HEK293 (cell line): ENCODE data around the gene MAML3.

Experiments used
- CTCF ChIA-PET: fragments of 350-600 bp; formaldehyde crosslinking; extraction: SDS; loops from one replicate; lab custom pipeline; 2021; ENCODE audit warnings: antibody characterized with exemption; lab: Yijun Ruan, JAX
- POLR2A ChIA-PET: fragments of 300-600 bp; formaldehyde crosslinking; extraction: SDS; loops from one replicate; lab custom pipeline; 2020; ENCODE audit warnings: antibody characterized with exemption, inconsistent platforms; lab: Yijun Ruan, JAX
- H3K27ac ChIP-seq: fragments of 200-500 bp; sonication (Bioruptor generic); 2 replicates; pipeline ENCODE4 v1.5.1; 2014; ENCODE audit warnings: low read depth, low read length, control low read depth, inconsistent platforms; ENCODE audit errors: extremely low read depth
- H3K36me3 ChIP-seq, 2 experiments: fragments of 200-500 bp in 1 of 2; sonication (Bioruptor generic) in 1 of 2; 1 replicate in 1 of 2; 2 replicates in 1 of 2; pipeline ENCODE4 v1.5.1; 2014 to 2017; ENCODE audit warnings: inconsistent platforms in 2 of 2, low read length in 2 of 2; ENCODE audit not compliant: control insufficient read depth in 2 of 2, insufficient read depth in 1 of 2
- H3K4me1 ChIP-seq: fragments of 200-500 bp; sonication (Bioruptor generic); 2 replicates; pipeline ENCODE4 v1.5.1; 2014; ENCODE audit warnings: mild to moderate bottlenecking, low read length, inconsistent platforms; ENCODE audit not compliant: control insufficient read depth, insufficient read depth
- H3K4me3 ChIP-seq: 2 replicates; pipeline ENCODE4 v1.5.1; 2011; ENCODE audit warnings: low read depth, mild to moderate bottlenecking, control low read depth, low read length, moderate library complexity
- H3K9me3 ChIP-seq: fragments of 200-500 bp; sonication (Bioruptor generic); 2 replicates; pipeline ENCODE4 v1.5.1; 2014; ENCODE audit warnings: low read depth, low read length, inconsistent platforms; ENCODE audit not compliant: control insufficient read depth, insufficient read depth
- FEZF1 ChIP-seq: fragments of 450-650 bp; formaldehyde crosslinking; IDR thresholded peaks from 2 replicates; pipeline ENCODE4 v1.5.1; 2016; ENCODE audit warnings: missing biosample characterization, missing genetic modification characterization
- GLIS1 ChIP-seq: fragments of 450-650 bp; formaldehyde crosslinking; IDR thresholded peaks from 2 replicates; pipeline ENCODE4 v1.5.1; 2016; ENCODE audit warnings: missing biosample characterization, missing genetic modification characterization
- HOXD13 ChIP-seq: sonication (generic); formaldehyde crosslinking; IDR thresholded peaks from 2 replicates; pipeline ENCODE4 v1.8.0; 2022; ENCODE audit warnings: missing genetic modification reagents, borderline replicate concordance
- IKZF3 ChIP-seq: fragments of 450-650 bp; IDR thresholded peaks from 2 replicates; pipeline ENCODE4 v1.5.0; 2018; ENCODE audit warnings: missing biosample characterization, mild to moderate bottlenecking, missing genetic modification characterization, moderate library complexity
- TRIM28 ChIP-seq: IDR thresholded peaks from 2 replicates; pipeline ENCODE4 v1.6.1; 2011; ENCODE audit warnings: low read length, control low read depth, borderline replicate concordance
- YY2 ChIP-seq: fragments of 450-650 bp; formaldehyde crosslinking; IDR thresholded peaks from 2 replicates; pipeline ENCODE4 v1.5.1; 2016; ENCODE audit warnings: missing biosample characterization, missing genetic modification characterization
- ZBTB20 ChIP-seq: fragments of 450-650 bp; formaldehyde crosslinking; IDR thresholded peaks from 2 replicates; pipeline ENCODE4 v1.5.1; 2016; ENCODE audit warnings: missing biosample characterization, missing genetic modification characterization
- ZNF114 ChIP-seq: fragments of 450-650 bp; formaldehyde crosslinking; IDR thresholded peaks from 2 replicates; pipeline ENCODE4 v1.5.0; 2017; ENCODE audit warnings: missing biosample characterization, missing genetic modification characterization
- ZNF133 ChIP-seq: fragments of 450-650 bp; formaldehyde crosslinking; IDR thresholded peaks from 2 replicates; pipeline ENCODE4 v1.5.1; 2016; ENCODE audit warnings: missing biosample characterization, missing genetic modification characterization
- ZNF175 ChIP-seq: fragments of 450-650 bp; formaldehyde crosslinking; IDR thresholded peaks from 2 replicates; pipeline ENCODE4 v1.5.1; 2016; ENCODE audit warnings: missing biosample characterization, missing genetic modification characterization
- ZNF2 ChIP-seq: fragments of 450-650 bp; formaldehyde crosslinking; IDR thresholded peaks from 2 replicates; pipeline ENCODE4 v1.5.1; 2016; ENCODE audit warnings: missing biosample characterization, missing genetic modification characterization
- ZNF239 ChIP-seq: fragments of 450-650 bp; formaldehyde crosslinking; IDR thresholded peaks from 2 replicates; pipeline ENCODE4 v1.5.1; 2016; ENCODE audit warnings: missing biosample characterization, missing genetic modification characterization
- ZNF248 ChIP-seq: fragments of 450-650 bp; formaldehyde crosslinking; IDR thresholded peaks from 2 replicates; pipeline ENCODE4 v1.5.1; 2017; ENCODE audit warnings: missing biosample characterization, missing genetic modification characterization
- ZNF292 ChIP-seq: fragments of 450-650 bp; formaldehyde crosslinking; IDR thresholded peaks from 2 replicates; pipeline ENCODE4 v1.5.1; 2016; ENCODE audit warnings: low read depth, missing biosample characterization, missing genetic modification characterization, borderline replicate concordance
- ZNF341 ChIP-seq: fragments of 450-650 bp; formaldehyde crosslinking; IDR thresholded peaks from 2 replicates; pipeline ENCODE4; 2016; ENCODE audit warnings: low read depth, missing biosample characterization, missing genetic modification characterization
- ZNF514 ChIP-seq: fragments of 450-650 bp; formaldehyde crosslinking; IDR thresholded peaks from 2 replicates; pipeline ENCODE4 v1.5.1; 2016; ENCODE audit warnings: missing biosample characterization, missing genetic modification characterization
- ZNF555 ChIP-seq: fragments of 450-650 bp; formaldehyde crosslinking; conservative IDR thresholded peaks from 2 replicates; pipeline ENCODE4 v1.5.1; 2017; ENCODE audit warnings: missing biosample characterization, mild to moderate bottlenecking, missing genetic modification characterization, inconsistent platforms
- ZNF677 ChIP-seq: fragments of 450-650 bp; IDR thresholded peaks from 2 replicates; pipeline ENCODE4 v1.5.0; 2018; ENCODE audit warnings: missing biosample characterization, mild to moderate bottlenecking, missing genetic modification characterization, moderate library complexity
- ZNF76 ChIP-seq: fragments of 450-650 bp; formaldehyde crosslinking; IDR thresholded peaks from 2 replicates; pipeline ENCODE4; 2016; ENCODE audit warnings: low read depth, missing biosample characterization, missing genetic modification characterization, borderline replicate concordance
- ZNF791 ChIP-seq: fragments of 450-650 bp; formaldehyde crosslinking; IDR thresholded peaks from 2 replicates; pipeline ENCODE4 v1.5.1; 2016; ENCODE audit warnings: missing biosample characterization, missing genetic modification characterization
- ZSCAN30 ChIP-seq: fragments of 450-650 bp; IDR thresholded peaks from 2 replicates; pipeline ENCODE4 v1.5.1; 2018; ENCODE audit warnings: missing biosample characterization, mild to moderate bottlenecking, missing genetic modification characterization, moderate library complexity
- TF ChIP-seq, protein P1 (sequence below): fragments of 450-650 bp; formaldehyde crosslinking; IDR thresholded peaks from 2 replicates; pipeline ENCODE4 v1.5.1; 2016; ENCODE audit warnings: missing biosample characterization, missing genetic modification characterization
- TF ChIP-seq, protein P2 (sequence below): fragments of 450-650 bp; formaldehyde crosslinking; IDR thresholded peaks from 2 replicates; pipeline ENCODE4 v1.5.1; 2016; ENCODE audit warnings: missing biosample characterization, missing genetic modification characterization, borderline replicate concordance
- TF ChIP-seq, protein P3 (sequence below): fragments of 450-650 bp; formaldehyde crosslinking; IDR thresholded peaks from 2 replicates; pipeline ENCODE4 v1.5.1; 2016; ENCODE audit warnings: missing biosample characterization, missing genetic modification characterization
- TF ChIP-seq, protein P4 (sequence below): fragments of 450-650 bp; IDR thresholded peaks from 2 replicates; pipeline ENCODE4 v1.5.1; 2018; ENCODE audit warnings: missing biosample characterization, mild to moderate bottlenecking, missing genetic modification characterization

Gene MAML3

DNA sequence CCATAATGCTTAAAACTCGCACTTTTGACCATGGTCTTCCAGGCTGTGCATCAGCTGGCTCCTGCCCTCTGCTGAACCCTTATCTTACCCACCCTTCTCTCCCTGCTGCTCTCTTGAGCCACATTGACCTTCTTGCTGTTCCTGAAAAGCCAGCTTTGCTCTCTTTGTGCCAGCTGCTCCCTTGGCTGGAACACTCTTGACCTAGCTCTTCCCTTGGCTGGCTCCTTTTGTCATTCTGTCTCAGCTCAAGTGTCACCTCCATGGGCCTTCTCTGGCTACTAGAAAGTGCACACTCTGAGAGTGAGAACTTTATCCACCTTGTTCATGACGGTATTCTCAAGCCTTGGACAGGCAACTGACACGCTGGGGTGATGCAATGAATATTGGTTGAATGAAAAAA, 376.2 kb downstream of the MAML3 start (continued):
- TF ChIP-seq ZNF791, result no peak
- no peak for TF ChIP-seq IKZF3 (tag by site-specific recombination)
- no peak for TF ChIP-seq ZNF555

DNA sequence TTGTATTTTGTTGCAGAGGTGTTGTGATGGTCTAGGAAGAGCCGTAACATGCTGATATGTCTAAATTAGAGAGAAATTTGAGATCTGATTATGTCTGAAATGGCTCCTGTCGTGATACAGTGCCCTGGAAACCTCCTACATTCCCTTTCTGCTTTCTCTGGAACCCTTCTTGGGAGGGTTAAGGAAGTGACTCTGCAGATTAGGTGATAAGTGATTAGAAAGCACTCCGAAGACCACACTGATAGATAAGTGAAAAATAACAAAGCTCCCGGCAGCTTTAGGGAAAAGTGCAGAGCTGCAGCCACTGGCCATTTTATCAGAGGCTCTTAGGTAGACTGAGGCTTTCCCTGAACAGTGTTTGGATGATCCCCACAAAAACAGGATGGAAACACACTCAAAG, 377.7 kb downstream of the MAML3 start:
- CTCF ChIA-PET, result no interaction called here
- H3K27ac ChIP-seq, result no peak overlapping the region
- H3K4me1 ChIP-seq, result no peaks in the 10 kb centered on the region; the same call in 1 of the 2 replicates

DNA sequence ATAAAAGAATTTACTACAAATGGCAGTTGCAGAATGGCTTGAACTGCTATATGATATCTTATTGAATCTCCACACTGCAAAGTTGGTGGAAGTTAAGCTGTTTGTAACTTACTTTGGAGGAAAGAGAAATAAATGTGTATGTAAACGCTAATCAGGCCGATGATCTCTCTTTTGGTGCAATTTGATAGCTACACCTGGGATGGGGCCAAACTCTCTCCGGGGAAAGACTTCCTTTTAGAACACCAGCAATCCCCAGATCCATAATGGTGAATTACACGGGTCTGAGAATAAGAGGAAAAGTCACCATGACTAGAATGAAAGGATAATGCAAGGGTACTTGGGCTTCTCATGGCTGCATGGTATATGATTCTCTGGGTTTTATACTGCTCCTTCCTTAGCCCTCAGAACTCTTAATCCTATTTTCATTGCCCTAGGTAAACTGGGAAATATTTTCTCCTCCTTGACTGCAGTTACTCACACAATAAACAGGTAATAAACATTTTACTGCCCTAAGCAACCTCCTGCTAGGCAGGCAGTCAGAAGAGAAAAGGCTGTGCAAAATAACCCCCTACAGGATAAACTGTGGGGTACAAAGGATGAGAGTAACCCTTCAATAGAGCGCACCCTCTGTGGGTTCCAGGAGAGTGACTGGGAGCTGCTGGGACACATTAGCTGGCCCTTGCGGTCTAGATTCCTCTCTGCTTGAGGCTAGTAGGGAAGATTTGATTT, 379.1 kb downstream of the MAML3 start:
- H3K9me3 ChIP-seq, result no peaks in the 10 kb centered on the region
- POLR2A ChIA-PET, result no interaction called here
- CTCF ChIA-PET, result interaction anchor here (0.7 kb wide), 1 partner anchor 111 kb away, joined by 3 read pairs; no protein-coding TSS in a partner anchor
- H3K4me1 ChIP-seq, result no peaks in the 10 kb centered on the region; the same call in 1 of the 2 replicates
- no peak overlapping the region for H3K27ac ChIP-seq
- no peaks in the 10 kb centered on the region for H3K36me3 ChIP-seq
- H3K4me3 ChIP-seq, result no peak overlapping the region
- TF ChIP-seq ZNF514 (tag by site-specific recombination), result no peak
- TF ChIP-seq ZNF175 (tag by site-specific recombination), result no peak
- TF ChIP-seq, protein P1, sequence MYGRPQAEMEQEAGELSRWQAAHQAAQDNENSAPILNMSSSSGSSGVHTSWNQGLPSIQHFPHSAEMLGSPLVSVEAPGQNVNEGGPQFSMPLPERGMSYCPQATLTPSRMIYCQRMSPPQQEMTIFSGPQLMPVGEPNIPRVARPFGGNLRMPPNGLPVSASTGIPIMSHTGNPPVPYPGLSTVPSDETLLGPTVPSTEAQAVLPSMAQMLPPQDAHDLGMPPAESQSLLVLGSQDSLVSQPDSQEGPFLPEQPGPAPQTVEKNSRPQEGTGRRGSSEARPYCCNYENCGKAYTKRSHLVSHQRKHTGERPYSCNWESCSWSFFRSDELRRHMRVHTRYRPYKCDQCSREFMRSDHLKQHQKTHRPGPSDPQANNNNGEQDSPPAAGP (tag by site-specific recombination), result no peak
- no peak for TF ChIP-seq ZNF239
- TF ChIP-seq ZNF2 (tag by site-specific recombination), result no peak
- TF ChIP-seq YY2 (tag by site-specific recombination), result no peak
- no peak for TF ChIP-seq ZBTB20
- peak; percentile 37; the same call in 1 of the 2 replicates for TF ChIP-seq FEZF1 (tag by site-specific recombination)
- no peak for TF ChIP-seq TRIM28
- peak; percentile 57; the same call in 1 of the 2 replicates for TF ChIP-seq ZNF341
- peak; percentile 86 for TF ChIP-seq GLIS1 (tag by site-specific recombination)
- no peak for TF ChIP-seq ZNF114 (tag by site-specific recombination)
- no peak for TF ChIP-seq ZSCAN30 (tag by site-specific recombination)
- peak; percentile 23; the same call in 1 of the 2 replicates for TF ChIP-seq IKZF3 (tag by site-specific recombination)
- peak; percentile 46; the same call in 1 of the 2 replicates for TF ChIP-seq ZNF76

More for the DNA sequence above, 377.7 kb downstream of the MAML3 start:
- no peak overlapping the region for H3K4me3 ChIP-seq
- H3K9me3 ChIP-seq, result no peaks in the 10 kb centered on the region
- POLR2A ChIA-PET, result no interaction called here
- TF ChIP-seq ZNF292 (tag by site-specific recombination) (no peak), ZNF248 (tag by site-specific recombination) (no peak), HOXD13 (no peak), ZNF133 (tag by site-specific recombination) (no peak), IKZF3 (tag by site-specific recombination) (no peak), ZNF677 (tag by site-specific recombination) (no peak)
- TF ChIP-seq, protein P2, sequence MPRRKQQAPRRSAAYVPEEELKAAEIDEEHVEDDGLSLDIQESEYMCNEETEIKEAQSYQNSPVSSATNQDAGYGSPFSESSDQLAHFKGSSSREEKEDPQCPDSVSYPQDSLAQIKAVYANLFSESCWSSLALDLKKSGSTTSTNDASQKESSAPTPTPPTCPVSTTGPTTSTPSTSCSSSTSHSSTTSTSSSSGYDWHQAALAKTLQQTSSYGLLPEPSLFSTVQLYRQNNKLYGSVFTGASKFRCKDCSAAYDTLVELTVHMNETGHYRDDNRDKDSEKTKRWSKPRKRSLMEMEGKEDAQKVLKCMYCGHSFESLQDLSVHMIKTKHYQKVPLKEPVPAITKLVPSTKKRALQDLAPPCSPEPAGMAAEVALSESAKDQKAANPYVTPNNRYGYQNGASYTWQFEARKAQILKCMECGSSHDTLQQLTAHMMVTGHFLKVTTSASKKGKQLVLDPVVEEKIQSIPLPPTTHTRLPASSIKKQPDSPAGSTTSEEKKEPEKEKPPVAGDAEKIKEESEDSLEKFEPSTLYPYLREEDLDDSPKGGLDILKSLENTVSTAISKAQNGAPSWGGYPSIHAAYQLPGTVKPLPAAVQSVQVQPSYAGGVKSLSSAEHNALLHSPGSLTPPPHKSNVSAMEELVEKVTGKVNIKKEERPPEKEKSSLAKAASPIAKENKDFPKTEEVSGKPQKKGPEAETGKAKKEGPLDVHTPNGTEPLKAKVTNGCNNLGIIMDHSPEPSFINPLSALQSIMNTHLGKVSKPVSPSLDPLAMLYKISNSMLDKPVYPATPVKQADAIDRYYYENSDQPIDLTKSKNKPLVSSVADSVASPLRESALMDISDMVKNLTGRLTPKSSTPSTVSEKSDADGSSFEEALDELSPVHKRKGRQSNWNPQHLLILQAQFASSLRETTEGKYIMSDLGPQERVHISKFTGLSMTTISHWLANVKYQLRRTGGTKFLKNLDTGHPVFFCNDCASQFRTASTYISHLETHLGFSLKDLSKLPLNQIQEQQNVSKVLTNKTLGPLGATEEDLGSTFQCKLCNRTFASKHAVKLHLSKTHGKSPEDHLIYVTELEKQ (tag by site-specific recombination), result no peak
- TF ChIP-seq, protein P3, sequence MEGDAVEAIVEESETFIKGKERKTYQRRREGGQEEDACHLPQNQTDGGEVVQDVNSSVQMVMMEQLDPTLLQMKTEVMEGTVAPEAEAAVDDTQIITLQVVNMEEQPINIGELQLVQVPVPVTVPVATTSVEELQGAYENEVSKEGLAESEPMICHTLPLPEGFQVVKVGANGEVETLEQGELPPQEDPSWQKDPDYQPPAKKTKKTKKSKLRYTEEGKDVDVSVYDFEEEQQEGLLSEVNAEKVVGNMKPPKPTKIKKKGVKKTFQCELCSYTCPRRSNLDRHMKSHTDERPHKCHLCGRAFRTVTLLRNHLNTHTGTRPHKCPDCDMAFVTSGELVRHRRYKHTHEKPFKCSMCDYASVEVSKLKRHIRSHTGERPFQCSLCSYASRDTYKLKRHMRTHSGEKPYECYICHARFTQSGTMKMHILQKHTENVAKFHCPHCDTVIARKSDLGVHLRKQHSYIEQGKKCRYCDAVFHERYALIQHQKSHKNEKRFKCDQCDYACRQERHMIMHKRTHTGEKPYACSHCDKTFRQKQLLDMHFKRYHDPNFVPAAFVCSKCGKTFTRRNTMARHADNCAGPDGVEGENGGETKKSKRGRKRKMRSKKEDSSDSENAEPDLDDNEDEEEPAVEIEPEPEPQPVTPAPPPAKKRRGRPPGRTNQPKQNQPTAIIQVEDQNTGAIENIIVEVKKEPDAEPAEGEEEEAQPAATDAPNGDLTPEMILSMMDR (tag by site-specific recombination), result no peak
- TF ChIP-seq, protein P4, sequence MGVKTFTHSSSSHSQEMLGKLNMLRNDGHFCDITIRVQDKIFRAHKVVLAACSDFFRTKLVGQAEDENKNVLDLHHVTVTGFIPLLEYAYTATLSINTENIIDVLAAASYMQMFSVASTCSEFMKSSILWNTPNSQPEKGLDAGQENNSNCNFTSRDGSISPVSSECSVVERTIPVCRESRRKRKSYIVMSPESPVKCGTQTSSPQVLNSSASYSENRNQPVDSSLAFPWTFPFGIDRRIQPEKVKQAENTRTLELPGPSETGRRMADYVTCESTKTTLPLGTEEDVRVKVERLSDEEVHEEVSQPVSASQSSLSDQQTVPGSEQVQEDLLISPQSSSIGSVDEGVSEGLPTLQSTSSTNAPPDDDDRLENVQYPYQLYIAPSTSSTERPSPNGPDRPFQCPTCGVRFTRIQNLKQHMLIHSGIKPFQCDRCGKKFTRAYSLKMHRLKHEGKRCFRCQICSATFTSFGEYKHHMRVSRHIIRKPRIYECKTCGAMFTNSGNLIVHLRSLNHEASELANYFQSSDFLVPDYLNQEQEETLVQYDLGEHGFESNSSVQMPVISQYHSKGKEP (tag by site-specific recombination), result no peak
- TF ChIP-seq, all 188 proteins: peak for 0
- H3K36me3 ChIP-seq, result no peaks in the 10 kb centered on the region
